GM19467 (cell line): Measurements from ENCODE around the gene ZNF827.

Experiments
- ATAC-seq: cut with Tn5 transposase; IDR thresholded peaks from one replicate; pipeline ENCODE4 v1.9.1; 2021; ENCODE audit warnings: mild to moderate bottlenecking, moderate library complexity; ENCODE audit not compliant: unreplicated experiment

Gene ZNF827

DNA sequence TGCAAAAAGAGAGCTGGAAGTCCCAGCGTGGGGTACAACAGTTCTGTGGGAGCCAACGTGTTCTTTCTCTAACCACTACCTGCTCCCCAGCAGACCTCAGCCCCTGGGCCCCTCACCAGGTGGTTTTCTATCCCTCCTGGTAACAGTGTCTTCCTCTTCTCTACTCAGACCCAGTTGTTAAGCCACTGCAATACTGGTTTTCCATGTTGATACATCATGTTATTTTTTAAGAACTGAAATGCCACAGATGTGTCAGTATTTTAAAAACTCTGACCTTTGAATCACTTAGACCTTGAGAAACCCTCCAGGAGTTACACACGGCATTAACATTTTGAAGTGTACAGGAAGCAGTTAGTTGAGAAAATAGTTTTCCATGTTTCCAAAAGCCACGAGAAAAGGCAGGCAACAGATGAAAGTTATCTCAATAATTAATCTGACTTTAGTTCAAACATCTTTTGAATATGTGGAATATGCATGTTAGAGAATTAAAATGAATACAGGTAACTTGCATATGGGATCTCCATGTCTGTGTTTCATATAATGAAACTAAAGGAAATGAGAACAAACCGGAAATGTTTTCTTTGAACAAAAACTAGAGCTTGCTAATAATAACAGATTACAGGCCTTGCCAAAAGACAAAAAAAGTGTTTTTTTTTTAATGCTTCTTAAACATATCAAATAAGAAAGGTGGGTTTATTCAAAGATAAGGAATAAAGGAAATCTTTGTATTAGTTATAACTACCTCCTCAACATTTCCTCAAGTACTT is 108.8 kb downstream of the ZNF827 start:
- no peak for ATAC-seq

DNA sequence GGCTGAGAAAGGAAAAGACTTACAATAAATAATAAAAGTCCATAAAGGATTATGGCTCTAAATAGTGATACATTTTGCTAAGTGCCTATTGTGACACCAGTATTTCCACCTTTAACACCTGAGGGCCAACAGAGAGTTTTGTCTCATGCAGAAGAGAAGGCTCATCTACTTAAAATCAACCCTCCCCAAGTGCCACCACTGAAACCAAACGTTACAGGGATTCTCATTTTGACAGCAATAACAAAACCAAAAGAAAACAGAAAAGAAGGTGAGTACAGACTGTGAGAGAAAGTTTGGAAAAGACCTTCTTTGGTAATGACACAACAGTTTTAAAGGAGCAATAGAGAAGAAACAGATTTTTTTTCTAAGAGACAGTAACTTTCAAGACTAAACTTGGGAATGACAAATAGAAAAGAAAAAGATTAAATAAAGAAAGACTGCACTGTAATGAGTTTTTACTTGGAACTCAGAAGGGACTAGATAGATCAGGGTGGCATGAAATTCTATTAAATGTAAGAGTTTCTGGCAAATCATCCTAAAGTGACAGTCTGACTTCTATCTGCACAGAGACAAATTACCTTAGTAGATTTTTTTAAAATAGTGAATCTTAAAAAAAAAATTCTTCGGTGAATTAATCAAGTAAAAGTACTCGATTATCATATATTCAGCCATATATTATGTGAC is 109.7 kb downstream of the ZNF827 start:
- ATAC-seq = peak; percentile 65

DNA sequence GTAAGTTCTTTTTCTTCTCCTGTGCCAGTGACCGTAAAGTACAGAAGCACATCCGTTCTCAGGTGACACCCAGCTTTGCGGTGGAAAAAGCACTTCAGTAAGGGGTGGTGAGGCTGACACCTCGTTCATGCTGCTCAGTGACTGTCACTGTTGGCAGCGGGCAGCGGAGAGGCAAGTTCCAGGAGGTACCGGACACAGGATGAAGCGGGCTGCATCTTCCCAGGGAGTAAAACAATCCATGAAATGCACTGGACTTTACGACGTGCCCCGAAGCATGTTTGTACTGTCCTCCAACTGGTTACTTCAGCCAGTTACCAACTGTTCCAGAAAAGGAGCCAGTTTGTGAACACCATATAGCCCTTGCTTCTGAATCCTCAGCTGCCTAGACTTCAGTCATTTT is 110.7 kb downstream of the ZNF827 start:
- ATAC-seq = no peak

DNA sequence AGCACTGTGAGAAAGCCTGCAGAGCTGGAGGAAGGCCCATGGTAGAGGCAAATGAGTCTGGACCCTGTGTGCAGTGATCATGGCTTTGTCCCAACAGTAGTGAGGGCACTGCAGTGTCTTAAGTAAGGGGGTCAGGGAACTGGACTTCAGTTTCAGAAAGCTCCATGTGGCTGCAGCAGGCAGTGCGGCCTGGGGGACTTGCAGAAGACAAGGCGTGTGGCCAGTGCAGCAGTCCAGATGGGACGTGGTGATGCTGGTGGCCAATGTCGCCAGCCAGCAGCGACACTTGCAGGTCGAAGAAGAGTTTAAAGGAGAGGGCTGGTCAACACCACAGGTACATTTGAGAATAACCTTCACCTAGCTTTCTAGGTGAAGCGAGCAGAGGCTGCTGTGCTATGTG is 113.4 kb downstream of the ZNF827 start:
- ATAC-seq = no peak

DNA sequence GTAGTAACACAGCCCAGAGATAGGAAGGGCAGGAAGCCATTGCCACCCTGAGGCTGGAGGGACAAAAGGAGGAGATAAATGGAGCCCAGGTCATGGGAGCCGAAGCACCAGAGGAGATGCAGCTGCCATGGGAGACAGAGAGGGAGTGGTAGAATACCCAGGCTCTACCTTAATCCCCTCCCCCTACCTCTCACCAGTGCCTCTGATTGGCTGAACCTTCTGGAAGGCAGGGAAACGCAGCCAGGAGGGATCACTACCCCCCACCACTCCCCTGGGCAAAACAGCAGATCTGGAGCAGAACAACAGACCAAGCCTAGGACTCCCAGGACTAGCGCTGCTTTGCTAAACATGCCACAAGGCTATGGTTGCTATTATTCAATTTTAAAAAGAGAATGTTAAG is 114.2 kb downstream of the ZNF827 start:
- no peak for ATAC-seq

- peak; percentile 39 for ATAC-seq
Observed at GRCh38 chr4:145823743-145824142, 114.9 kb downstream of the ZNF827 start.

- no peak for ATAC-seq
Observed at GRCh38 chr4:145822581-145822980, 116.0 kb downstream of the ZNF827 start.

DNA sequence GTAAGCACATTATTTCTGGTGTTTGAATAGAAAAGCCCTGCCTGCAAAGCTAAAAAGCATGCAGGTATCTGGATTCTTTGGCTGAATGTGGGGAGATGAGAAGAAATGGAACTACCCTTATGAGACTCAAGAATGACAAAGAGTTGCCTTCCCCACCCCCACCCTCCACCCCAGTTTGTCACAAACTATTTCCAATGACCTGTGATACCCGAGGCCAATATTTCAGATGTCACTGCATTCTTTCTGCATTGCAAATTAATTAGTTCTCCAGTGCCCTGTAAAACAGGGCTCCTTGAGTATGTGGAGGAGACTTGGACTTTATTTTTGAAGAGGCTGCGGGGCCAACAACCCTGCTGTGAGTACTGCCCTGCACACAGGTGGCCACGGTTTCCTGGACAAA is 116.4 kb downstream of the ZNF827 start:
- no peak for ATAC-seq

DNA sequence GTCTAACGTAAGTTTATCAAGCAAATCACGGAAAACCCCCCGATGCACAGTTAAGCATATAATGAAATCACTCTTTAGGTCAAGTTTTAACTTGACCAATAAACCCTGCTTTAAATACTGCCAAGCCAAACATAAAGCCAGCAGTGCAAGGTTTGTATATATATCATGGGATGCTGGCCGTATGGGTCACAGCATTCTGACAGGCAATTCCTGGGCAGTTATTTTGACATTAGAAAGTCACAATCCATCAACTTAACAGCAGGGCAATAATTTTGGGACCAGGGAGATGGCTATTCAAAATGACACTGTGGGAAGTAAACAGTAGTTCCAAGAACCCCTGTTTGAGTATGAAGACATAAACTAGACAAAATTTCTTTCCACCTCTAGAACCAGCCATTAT is 116.9 kb downstream of the ZNF827 start:
- no peak for ATAC-seq

DNA sequence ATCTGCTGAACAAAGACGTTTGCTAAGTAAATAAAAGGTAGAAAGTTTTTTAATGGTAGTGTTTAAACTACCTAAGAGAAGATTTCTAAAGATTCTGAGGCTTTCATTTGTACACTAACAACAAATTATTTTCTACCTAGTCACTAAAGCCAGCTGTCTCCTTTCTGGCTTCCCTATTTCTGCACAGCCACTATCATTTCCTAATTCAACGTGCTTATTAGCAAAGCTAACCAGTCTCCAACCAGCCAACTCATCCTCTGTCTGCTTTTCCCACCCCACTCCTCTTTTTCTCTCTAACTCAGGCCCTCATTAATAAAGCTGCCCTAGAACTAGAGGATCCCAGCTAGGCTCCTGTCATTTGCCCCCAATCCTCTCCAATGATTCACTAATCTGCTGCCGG is 118.2 kb downstream of the ZNF827 start:
- ATAC-seq = no peak

- ATAC-seq = no peak
Observed at GRCh38 chr4:145819853-145820181, 118.8 kb downstream of the ZNF827 start.

DNA sequence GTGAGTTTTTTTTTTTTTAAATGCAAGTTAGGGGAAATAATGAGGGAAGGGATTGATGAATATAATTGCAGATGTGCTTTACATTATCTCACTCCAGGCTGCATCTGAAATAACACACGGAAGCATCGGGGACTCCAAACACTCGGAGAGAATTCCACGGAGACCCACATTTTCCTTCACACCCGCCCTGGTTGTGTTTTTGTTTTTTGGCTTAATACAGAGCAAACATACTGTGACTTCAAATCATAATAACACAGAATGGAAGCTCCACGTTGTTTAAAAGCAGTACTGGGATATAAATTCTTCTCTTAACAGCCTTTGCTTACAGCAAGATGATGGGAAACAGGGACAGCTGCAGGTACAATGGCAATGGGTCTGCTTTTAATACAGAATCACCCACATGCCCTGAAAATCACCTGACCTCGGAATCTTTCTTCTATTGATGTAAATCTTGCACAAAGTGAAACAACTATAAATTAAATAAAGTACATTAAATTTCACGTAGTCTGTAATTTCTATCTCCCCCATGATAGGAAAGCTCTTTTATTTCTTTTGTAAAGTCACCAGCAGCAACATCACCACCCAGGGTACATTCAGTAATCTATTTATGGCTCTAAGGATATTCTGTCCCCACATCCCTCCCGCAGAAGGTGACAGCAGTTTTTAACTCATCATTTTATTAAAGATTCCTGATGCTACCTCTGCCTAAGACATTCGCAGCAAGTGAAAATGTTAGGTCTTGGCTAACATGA is 119.3 kb downstream of the ZNF827 start:
- no peak for ATAC-seq

DNA sequence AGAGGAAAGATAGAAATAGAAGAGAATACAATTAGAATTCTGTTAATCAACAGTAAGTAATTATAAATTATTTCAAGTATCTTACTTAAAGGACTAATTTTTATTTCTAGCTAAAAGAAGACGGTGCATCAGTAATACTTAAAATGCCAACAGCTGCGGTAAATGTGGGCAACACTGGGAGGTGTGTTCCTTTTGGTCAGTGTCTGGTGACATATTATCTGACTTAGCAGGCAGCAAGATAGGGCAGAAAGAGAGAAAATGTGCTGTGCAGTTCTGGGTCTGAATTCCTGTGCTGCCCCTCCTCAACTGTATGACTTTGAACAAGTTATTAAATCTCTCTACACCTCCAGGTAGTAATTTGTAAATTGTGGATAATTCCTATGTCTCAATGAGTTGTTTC is 120.6 kb downstream of the ZNF827 start:
- ATAC-seq = no peak

DNA sequence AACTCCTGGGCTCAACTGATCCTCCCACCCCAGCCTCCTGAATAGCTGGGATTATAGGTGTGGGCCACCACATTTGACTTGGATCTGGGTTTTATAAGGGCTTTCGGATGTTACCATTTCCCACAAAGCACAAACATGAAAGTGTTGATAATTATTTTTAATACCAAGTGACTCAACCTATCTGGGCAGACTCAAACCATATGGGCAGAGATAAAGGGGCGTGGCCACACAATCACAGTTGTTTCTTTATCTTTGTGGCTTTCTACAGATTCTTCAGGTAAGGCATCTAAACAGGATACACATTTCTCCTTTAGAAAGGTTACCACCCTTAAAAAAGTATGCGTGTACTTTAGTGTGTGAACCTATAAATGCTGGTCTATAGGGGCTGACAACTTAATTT is 122.5 kb downstream of the ZNF827 start:
- ATAC-seq = no peak

DNA sequence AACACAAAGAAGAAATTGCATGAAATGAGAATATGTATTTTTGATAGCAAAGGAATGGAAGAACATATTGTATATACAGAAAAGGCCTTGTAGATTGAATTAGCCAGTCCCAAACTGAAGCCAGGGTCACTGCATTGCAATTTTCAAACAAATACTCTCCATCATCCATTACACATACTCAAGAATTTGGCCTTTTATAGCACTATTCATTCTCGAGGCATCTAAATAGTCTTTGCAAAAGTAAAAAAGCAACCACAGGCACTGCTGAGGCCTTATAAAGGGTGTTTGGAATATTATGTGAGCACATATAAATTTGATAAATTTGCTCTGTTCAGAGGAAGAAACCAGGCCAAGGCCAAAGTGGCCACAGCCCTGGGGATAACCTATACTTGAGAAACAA is 123.0 kb downstream of the ZNF827 start:
- no peak for ATAC-seq

GRCh38 chr4:145815027-145815612 is 123.5 kb downstream of the ZNF827 start:
- no peak for ATAC-seq

GRCh38 chr4:145814246-145814645 is 124.4 kb downstream of the ZNF827 start:
- ATAC-seq = no peak

DNA sequence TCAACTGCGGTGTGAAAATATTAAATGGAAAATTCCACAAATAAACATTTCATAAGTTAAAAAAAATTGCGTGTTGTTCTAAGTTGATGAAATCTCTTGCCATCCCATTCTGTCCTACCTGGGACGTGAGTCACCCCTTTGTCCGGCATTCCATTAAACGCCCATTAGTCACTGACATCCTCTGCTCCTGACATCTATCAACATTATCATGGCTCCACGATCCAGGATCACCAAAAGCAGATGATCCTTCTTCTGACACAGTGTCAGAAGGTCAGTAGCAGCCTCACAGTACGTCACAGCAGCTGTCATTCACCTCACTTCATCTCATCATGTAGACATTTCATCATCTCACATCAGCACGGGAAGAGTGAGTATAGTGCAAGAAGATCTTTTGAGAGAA is 125.7 kb downstream of the ZNF827 start:
- ATAC-seq = no peak

- ATAC-seq = peak; percentile 21
Observed at GRCh38 chr4:145808848-145809512, 129.6 kb downstream of the ZNF827 start.

DNA sequence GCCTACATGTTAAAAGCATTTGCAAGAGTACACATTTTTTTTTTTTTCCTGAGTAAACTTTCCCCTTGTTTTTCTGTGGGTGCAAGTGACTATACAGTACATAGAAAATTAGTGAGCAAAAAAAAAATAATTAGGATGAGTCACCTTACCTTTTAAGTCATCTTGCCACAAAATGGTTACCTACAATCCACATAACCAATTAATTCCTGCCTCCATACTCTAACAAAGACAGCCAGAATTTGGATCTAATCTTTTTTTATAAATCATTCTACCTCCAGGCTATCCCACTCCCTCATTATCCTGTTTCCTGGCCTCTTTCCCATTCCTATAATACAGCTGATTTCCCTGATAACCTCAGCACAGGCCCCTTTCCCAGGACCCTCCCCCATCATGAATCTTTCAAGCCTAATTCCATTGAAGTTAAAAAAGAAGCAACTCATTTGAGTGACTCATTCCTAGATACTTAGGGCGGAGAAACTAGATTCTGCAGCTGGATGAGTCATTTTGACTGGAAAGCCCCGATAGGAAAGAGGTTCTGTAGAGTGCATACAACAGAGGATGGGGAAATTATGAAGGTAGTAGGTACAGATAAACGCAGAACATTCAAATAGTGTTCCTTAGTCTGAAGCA is 130.5 kb downstream of the ZNF827 start:
- ATAC-seq = peak; percentile 38

DNA sequence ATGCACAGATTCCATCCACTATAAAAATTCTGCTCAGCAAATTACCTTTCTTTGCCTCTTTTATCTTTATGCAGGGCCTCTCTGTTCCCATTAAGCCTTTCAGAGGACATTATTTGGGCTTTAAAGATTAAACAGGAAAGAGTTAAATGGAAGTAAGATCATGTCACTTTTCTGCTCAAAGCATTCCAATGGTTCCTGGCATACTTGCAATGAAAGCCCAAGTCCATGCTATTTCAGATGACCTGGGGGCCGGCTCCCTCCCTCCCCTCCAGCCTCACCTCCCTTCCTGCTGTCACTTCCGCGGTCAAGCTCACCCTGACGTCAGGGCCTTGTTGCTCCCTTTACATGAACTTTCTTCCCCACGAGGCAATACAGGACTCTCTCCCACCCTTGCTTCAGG is 133.1 kb downstream of the ZNF827 start:
- no peak for ATAC-seq
